HL-60 (cell line): Measurements from ENCODE around the gene CELF2.

Source experiments
- DNase-seq, 2 experiments: peaks; one replicate each; pipeline ENCODE4 v3.0.0-alpha.2; 2010 to 2020; ENCODE audit warnings: low read depth in 1 of 2, low spot score in 1 of 2
- H3K27ac ChIP-seq: fragments of 250-450 bp; sonication (Bioruptor Pico); replicated peaks from 2 replicates; pipeline ENCODE4 v1.5.1; 2020; ENCODE audit warnings: mild to moderate bottlenecking, moderate library complexity
- H3K27me3 ChIP-seq: fragments of 250-450 bp; sonication (Bioruptor Pico); 2 replicates; pipeline ENCODE4 v1.5.1; 2021; ENCODE audit warnings: mild to moderate bottlenecking, moderate library complexity; ENCODE audit not compliant: insufficient read depth, poor library complexity, severe bottlenecking
- H3K4me3 ChIP-seq: replicated peaks from 2 replicates; pipeline ENCODE4 v1.5.1; 2011; ENCODE audit warnings: mild to moderate bottlenecking, control low read depth, low read length; ENCODE audit not compliant: insufficient read depth
- GABPA ChIP-seq: IDR thresholded peaks from 2 replicates; pipeline ENCODE4 v1.6.1; 2012; ENCODE audit warnings: low read depth
- POLR2AphosphoS5 ChIP-seq: IDR thresholded peaks from 2 replicates; pipeline ENCODE4 v1.6.1; 2012; ENCODE audit warnings: low read depth
- SPI1 ChIP-seq: IDR thresholded peaks from 2 replicates; pipeline ENCODE4 v1.6.1; 2012; ENCODE audit warnings: low read depth, mild to moderate bottlenecking, borderline replicate concordance
- TF ChIP-seq, protein P1 (sequence below): IDR thresholded peaks from one replicate; pipeline ENCODE4 v1.5.1; 2011; ENCODE audit warnings: low read length, control low read depth, inconsistent platforms; ENCODE audit not compliant: insufficient read depth
- TF ChIP-seq, protein P2 (sequence below): IDR thresholded peaks from 2 replicates; pipeline ENCODE4 v1.6.1; 2012; ENCODE audit warnings: low read depth; ENCODE audit not compliant: insufficient replicate concordance

The CELF2 gene

DNA sequence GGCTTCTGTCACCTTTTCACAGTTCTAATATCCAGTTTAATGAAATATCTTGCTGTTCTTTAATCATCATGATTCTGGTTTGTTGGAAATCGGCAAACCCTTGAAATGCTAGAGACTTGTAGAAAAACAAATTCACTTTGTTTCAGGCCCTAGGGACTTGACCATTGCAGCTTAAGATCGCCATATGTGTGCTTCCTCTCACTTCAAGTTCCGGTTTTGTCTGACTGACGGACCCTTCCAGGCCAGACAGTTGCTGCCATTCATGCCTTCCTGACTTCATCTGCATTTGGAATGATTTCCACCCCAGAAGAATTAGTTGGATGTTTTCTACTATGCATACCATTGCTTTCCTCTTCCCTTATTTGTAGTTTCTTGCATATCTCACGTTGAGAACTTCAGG, 125.6 kb downstream of the CELF2 start:
- H3K27me3 ChIP-seq, result no peaks in the 10 kb centered on the region
- no peak overlapping the region; the same call in 1 of the 2 replicates for H3K27ac ChIP-seq
- TF ChIP-seq POLR2AphosphoS5 (no peak), SPI1 (no peak)
- no peak overlapping the region for H3K4me3 ChIP-seq
- no peak for DNase-seq

GRCh38 chr10:11144626-11145494, 127.2 kb downstream of the CELF2 start:
- no peak overlapping the region for H3K4me3 ChIP-seq
- H3K27me3 ChIP-seq, result no peaks in the 10 kb centered on the region
- H3K27ac ChIP-seq, result peak overlapping the region; percentile 71
- no peak for DNase-seq
- TF ChIP-seq SPI1, result no peak
- TF ChIP-seq, protein P1, sequence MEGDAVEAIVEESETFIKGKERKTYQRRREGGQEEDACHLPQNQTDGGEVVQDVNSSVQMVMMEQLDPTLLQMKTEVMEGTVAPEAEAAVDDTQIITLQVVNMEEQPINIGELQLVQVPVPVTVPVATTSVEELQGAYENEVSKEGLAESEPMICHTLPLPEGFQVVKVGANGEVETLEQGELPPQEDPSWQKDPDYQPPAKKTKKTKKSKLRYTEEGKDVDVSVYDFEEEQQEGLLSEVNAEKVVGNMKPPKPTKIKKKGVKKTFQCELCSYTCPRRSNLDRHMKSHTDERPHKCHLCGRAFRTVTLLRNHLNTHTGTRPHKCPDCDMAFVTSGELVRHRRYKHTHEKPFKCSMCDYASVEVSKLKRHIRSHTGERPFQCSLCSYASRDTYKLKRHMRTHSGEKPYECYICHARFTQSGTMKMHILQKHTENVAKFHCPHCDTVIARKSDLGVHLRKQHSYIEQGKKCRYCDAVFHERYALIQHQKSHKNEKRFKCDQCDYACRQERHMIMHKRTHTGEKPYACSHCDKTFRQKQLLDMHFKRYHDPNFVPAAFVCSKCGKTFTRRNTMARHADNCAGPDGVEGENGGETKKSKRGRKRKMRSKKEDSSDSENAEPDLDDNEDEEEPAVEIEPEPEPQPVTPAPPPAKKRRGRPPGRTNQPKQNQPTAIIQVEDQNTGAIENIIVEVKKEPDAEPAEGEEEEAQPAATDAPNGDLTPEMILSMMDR, result no peak
- TF ChIP-seq POLR2AphosphoS5, result no peak
- TF ChIP-seq, protein P2, sequence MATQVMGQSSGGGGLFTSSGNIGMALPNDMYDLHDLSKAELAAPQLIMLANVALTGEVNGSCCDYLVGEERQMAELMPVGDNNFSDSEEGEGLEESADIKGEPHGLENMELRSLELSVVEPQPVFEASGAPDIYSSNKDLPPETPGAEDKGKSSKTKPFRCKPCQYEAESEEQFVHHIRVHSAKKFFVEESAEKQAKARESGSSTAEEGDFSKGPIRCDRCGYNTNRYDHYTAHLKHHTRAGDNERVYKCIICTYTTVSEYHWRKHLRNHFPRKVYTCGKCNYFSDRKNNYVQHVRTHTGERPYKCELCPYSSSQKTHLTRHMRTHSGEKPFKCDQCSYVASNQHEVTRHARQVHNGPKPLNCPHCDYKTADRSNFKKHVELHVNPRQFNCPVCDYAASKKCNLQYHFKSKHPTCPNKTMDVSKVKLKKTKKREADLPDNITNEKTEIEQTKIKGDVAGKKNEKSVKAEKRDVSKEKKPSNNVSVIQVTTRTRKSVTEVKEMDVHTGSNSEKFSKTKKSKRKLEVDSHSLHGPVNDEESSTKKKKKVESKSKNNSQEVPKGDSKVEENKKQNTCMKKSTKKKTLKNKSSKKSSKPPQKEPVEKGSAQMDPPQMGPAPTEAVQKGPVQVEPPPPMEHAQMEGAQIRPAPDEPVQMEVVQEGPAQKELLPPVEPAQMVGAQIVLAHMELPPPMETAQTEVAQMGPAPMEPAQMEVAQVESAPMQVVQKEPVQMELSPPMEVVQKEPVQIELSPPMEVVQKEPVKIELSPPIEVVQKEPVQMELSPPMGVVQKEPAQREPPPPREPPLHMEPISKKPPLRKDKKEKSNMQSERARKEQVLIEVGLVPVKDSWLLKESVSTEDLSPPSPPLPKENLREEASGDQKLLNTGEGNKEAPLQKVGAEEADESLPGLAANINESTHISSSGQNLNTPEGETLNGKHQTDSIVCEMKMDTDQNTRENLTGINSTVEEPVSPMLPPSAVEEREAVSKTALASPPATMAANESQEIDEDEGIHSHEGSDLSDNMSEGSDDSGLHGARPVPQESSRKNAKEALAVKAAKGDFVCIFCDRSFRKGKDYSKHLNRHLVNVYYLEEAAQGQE, result no peak
- no peak for TF ChIP-seq GABPA

GRCh38 chr10:11145495-11145855, 127.8 kb downstream of the CELF2 start:
- TF ChIP-seq GABPA, result no peak
- peak; percentile 84; the same call in 1 of the 2 replicates for TF ChIP-seq SPI1
- no peak overlapping the region for H3K4me3 ChIP-seq
- no peaks in the 10 kb centered on the region for H3K27me3 ChIP-seq
- DNase-seq, result peak in 1 of 2 experiments; percentile 62
- H3K27ac ChIP-seq, result peak overlapping the region; percentile 71

DNA sequence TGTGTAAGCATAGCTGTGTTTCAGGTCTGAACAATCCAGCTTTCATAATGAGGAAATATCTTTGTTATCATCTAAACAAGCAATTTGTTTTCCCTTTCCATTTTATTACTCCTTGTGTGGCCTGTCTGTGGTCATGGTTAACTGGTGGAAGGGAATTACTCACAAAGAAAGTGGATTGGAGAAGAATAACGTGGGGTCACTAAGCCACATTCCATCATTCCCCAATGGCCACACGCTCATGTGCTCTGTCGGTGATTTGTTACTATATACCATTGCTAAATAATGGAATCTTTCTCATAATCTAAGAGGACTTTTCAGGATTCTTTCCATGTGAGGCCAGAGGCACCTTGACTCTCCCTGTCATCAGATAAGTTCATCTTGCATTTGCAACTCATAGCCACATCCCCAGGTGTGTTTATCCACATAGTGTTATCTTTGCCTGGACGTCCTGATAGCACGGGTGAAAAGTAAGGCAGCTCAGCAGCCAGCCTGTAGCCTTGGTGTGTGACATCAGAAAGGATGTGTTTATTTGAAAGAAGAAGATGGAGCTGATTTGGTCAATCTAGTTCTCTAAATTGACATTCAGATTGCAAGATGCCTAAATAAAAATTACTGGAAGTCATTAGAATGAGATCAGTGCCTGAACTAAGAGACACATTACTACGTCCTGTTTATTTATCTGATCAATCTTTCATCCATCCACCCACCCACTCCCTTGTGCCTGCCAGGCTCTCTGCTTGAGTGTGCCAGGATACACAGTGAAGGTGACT, 128.9 kb downstream of the CELF2 start:
- H3K27ac ChIP-seq, result no peak overlapping the region
- no peak for DNase-seq
- H3K27me3 ChIP-seq, result no peaks in the 10 kb centered on the region
- H3K4me3 ChIP-seq, result no peak overlapping the region
- TF ChIP-seq, protein P2, result no peak
- TF ChIP-seq POLR2AphosphoS5 (no peak), SPI1 (no peak), GABPA (no peak)
- TF ChIP-seq, protein P1, result no peak
